Lung (tissue), 12 donors: ENCODE measurements around the gene PIK3R3. TPM values are rescaled to one million over a fixed set of nuclear protein-coding genes. Genes with fewer than 3 reads are reported as not detected.

Experiments used
- ATAC-seq: fragments of 200-7000 bp; cut with Tn5 transposase; one replicate; pipeline ENCODE4 v1.9.1; 2020; ENCODE audit warnings: moderate number of reproducible peaks; ENCODE audit not compliant: insufficient read depth, low FRiP score
- DNase-seq, 3 donors: peaks; one replicate each; pipeline ENCODE4 v3.0.0-alpha.2; 2013 to 2017
- H3K27ac ChIP-seq, 2 donors: one replicate each; pipeline ENCODE4 v1.5.1; 2013; ENCODE audit warnings: mild to moderate bottlenecking in 2 of 2, moderate library complexity in 2 of 2, control low read depth in 1 of 2, inconsistent platforms in 1 of 2, low read depth in 1 of 2, low read length in 1 of 2
- H3K27me3 ChIP-seq, 3 donors: one replicate each; pipeline ENCODE4 v1.5.1; 2013; ENCODE audit warnings: low read length in 2 of 3; ENCODE audit not compliant: control insufficient read depth in 3 of 3, insufficient read depth in 3 of 3
- H3K36me3 ChIP-seq, 4 donors: one replicate each; pipeline ENCODE4 v1.5.1; 2013; ENCODE audit warnings: low read length in 4 of 4, mild to moderate bottlenecking in 1 of 4, moderate library complexity in 1 of 4; ENCODE audit not compliant: control insufficient read depth in 4 of 4, insufficient read depth in 4 of 4
- H3K4me1 ChIP-seq, 5 donors: one replicate each; pipeline ENCODE4 v1.5.1; 2013; ENCODE audit warnings: low read length in 5 of 5, mild to moderate bottlenecking in 2 of 5, moderate library complexity in 1 of 5; ENCODE audit not compliant: control insufficient read depth in 5 of 5, insufficient read depth in 5 of 5
- H3K4me3 ChIP-seq: one replicate; pipeline ENCODE4 v1.5.1; 2013; ENCODE audit warnings: mild to moderate bottlenecking, control low read depth, moderate library complexity
- H3K9ac ChIP-seq, 2 donors: one replicate each; pipeline ENCODE4 v1.5.1; 2013; ENCODE audit warnings: low read length in 2 of 2, control low read depth in 1 of 2; ENCODE audit not compliant: insufficient read depth in 1 of 2
- H3K9me3 ChIP-seq, 4 donors: one replicate each; pipeline ENCODE4 v1.5.1; 2013; ENCODE audit warnings: low read length in 3 of 4, mild to moderate bottlenecking in 1 of 4, moderate library complexity in 1 of 4; ENCODE audit not compliant: control insufficient read depth in 4 of 4, insufficient read depth in 3 of 4
- CTCF ChIP-seq: IDR thresholded peaks from 2 replicates; pipeline ENCODE4 v1.5.1; 2012; ENCODE audit warnings: mild to moderate bottlenecking; ENCODE audit errors: control extremely low read depth, extremely low read depth
- WGBS, 2 donors: extraction: QIAGEN DNeasy Blood & Tissue Kit; methylation state at CpG; one replicate each; pipeline ENCODE4 v1.1.7; 2013; 5-methylcytosine and 5-hydroxymethylcytosine counted together
- polyA plus RNA-seq, 2 donors: library from polyadenylated mRNA; stranded (reverse); fragments of 200-250 nt; gene quantifications; one replicate each; pipeline ENCODE4 v1.2.1, GENCODE V29; 2013
- total RNA-seq, 2 donors: library from RNA; depleted of rRNA in 1 of 2; stranded (reverse); fragments of >200 nt in 1 of 2; gene quantifications; one replicate each; pipeline ENCODE4 v1.2.1, GENCODE V29; 2014 to 2021
- donor health status: control.
- donor health status: control.
- donor health status: Bipolar disorder and iron deficiency.
- donor health status: healthy.
- donor health status: DM: yes; HTN: yes; CAD: no.

PIK3R3 gene
- total and polyA plus RNA-seq, 4 donors, result 9.1 to 36.7 (median 17.1) TPM

GRCh38 chr1:45999507-45999906 is 132.9 kb downstream of the PIK3R3 start:
- Histone ChIP-seq H3K36me3 (peaks cover 0 to 17% (median 2%) of the 10 kb centered on the region in 4 donors), H3K4me3 (no peak overlapping the region), H3K9ac (no peak overlapping the region), H3K4me1 (peaks cover 0 to 15% (median 0%) of the 10 kb centered on the region in 5 donors), H3K9me3 (no peaks in the 10 kb centered on the region), H3K27ac (no peak overlapping the region), H3K27me3 (no peaks in the 10 kb centered on the region)
- WGBS, 2 donors, result 80 to 96% methylated on average over 2 of the region's 2 CpGs
- TF ChIP-seq CTCF, result no peak
- ATAC-seq (no peak), DNase-seq (no peak)

GRCh38 chr1:45998020-45998617 is 134.3 kb downstream of the PIK3R3 start:
- no peak for ATAC-seq
- Histone ChIP-seq H3K9ac (no peak overlapping the region), H3K36me3 (peaks cover 0 to 15% (median 2%) of the 10 kb centered on the region in 4 donors), H3K9me3 (no peaks in the 10 kb centered on the region), H3K4me1 (peaks cover 0 to 18% (median 0%) of the 10 kb centered on the region in 5 donors), H3K27ac (peak overlapping the region in 1 of 2 donors; percentile 59), H3K4me3 (no peak overlapping the region), H3K27me3 (no peaks in the 10 kb centered on the region)
- peak in 1 of 3 donors; percentile 16 for DNase-seq
- TF ChIP-seq CTCF, result no peak
- 84 to 86% methylated on average over 3 of the region's 3 CpGs for WGBS, 2 donors

GRCh38 chr1:45995298-45995697 is 137.1 kb downstream of the PIK3R3 start:
- Histone ChIP-seq H3K36me3 (peaks cover 0 to 9% (median under 1%) of the 10 kb centered on the region in 4 donors), H3K9me3 (no peaks in the 10 kb centered on the region), H3K9ac (no peak overlapping the region), H3K4me1 (peaks cover 0 to 18% (median 0%) of the 10 kb centered on the region in 5 donors), H3K27ac (no peak overlapping the region), H3K27me3 (no peaks in the 10 kb centered on the region), H3K4me3 (no peak overlapping the region)
- TF ChIP-seq CTCF, result no peak
- ATAC-seq (no peak), DNase-seq (no peak)
- WGBS, 2 donors, result 87 to 93% methylated on average over 8 of the region's 8 CpGs

GRCh38 chr1:45994423-45994822 is 138.0 kb downstream of the PIK3R3 start:
- Histone ChIP-seq H3K27ac (no peak overlapping the region), H3K27me3 (no peaks in the 10 kb centered on the region), H3K36me3 (peaks cover 0 to 8% (median under 1%) of the 10 kb centered on the region in 4 donors), H3K9ac (no peak overlapping the region), H3K4me3 (no peak overlapping the region), H3K9me3 (no peaks in the 10 kb centered on the region), H3K4me1 (peaks cover 0 to 17% (median 0%) of the 10 kb centered on the region in 5 donors)
- 96 to 98% methylated on average over 6 of the region's 6 CpGs for WGBS, 2 donors
- DNase-seq (no peak), ATAC-seq (no peak)
- TF ChIP-seq CTCF, result no peak
